HG02840 (cell line): Measurements from ENCODE around the gene LARGE1.
"Not testable (repeated sequence)": the region's sequence is repeated elsewhere in the genome, so short reads cannot be mapped to it uniquely, and the experiment has no call there.

ENCODE experiments used
- ATAC-seq: cut with Tn5 transposase; IDR thresholded peaks from one replicate; pipeline ENCODE4 v1.9.1; 2021; ENCODE audit warnings: mild to moderate bottlenecking, moderate library complexity, moderate number of reproducible peaks; ENCODE audit not compliant: unreplicated experiment, low FRiP score

LARGE1 gene

DNA sequence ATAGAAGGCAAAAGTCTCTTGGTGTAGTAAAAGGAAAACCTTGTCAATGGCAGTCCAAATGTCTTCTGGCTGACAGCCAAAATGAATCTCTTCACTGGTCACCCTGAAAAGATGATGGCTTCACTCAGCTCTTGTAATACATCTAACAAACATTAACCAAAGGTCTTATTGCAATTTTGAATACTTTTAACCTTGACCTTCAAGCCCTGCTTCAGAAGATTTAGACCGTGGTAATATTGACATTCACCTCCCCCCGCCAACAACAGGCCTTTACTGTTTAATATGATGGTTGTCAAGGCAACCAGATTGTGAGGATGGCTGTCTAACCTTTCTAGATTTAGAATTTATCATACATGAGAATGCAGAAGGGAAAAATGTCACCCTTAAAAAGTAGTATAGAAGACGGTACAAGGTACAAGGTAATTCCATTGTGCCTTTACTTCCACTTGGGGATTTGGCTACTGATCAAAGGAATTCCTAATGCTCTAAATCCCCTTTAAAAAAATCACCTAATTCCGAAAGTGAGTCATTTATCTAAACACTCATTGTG lies 342.3 kb downstream of the LARGE1 start:
- ATAC-seq = no peak

DNA sequence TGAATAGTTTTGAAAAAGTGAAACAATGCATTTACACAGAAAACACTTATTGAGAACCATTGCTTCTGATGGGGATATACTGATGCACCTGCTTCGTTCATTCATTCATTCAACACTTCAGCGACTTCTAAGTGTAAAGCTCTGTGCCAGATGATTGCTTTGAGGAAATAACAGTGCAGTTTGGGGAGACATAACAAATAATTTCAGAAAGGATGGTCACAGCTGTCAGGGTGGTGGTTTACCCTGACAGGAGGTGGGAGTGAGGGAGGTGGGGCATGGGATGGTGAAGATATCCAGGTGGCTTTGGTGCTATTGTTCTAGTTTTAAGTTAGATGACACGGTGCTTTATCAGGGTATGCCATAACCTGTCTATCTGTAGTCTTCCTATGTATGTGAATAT lies 344.1 kb downstream of the LARGE1 start:
- no peak for ATAC-seq

DNA sequence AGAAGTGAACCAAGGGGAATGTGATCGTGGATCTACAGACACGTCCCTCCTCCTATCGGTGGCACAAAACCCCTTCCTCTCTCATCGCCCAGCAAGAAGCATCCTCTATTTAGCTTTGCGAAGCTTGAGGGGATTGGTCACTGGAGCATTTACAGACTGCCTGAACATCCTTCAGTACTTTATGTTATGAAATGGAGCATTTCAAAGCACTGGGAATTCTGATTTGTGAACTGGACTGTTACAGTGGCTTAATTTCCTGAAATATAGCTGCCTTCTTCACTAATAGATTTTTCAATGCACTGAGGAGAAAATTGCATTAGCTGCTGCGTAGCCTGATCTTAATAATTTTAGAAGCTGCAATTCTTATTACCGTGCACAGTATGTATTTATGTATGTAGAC lies 344.5 kb downstream of the LARGE1 start:
- ATAC-seq = no peak

DNA sequence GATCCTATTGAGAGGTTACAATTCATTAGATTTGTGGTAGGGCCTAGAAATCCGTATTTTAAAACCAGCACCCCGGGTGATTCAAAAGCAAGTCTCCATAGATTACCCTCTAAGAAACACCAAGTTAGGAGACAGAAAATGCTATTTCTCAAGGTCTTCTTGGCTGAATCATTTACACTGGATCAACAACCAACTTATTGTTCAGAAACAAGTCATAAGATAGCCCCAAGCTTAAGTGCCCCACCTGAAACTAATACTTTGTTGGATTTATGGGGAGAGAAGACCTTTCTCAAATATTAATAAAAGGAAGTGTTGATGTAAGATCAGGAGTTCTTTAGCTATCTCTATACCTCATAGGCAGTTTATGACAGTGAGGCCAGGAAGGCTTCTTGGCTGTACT lies 345.2 kb downstream of the LARGE1 start:
- ATAC-seq = no peak

DNA sequence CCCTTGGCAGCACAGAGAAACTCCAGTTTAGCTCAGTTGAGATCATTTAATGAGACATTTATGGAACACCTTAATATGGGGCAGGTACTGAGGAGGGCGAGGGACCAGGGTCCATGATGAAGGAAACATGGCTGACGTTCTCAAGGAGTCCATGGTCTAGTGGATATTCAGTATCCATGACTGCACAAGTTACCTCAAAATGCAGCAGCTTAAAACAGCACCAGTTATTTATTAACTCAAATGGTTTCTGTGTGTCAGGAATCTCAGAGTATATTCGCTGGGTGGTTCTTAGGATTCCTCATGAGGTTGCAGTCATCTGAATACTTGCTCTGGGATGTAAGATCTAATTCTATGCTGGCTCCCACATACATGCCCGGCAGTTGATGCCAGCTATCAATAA lies 346.8 kb downstream of the LARGE1 start:
- no peak for ATAC-seq

DNA sequence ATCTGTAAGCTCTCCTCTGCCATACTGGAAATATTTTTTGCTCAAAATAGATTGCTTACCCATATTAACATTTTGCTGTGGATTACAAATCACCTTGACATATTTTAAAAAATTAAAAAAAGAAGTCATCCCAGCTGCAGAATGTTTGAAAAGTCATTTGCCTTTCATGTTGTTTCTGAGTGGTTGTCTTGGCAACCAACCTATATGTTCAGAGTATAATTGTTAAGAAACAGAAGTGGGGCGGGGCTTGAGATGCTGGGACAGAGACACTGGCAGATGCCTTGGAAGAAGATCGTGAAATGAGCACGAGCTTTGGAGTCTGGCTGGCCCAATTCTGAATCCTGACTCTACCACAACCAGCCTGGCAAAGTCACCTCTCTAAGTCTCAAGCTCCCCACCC lies 348.2 kb downstream of the LARGE1 start:
- no peak for ATAC-seq

DNA sequence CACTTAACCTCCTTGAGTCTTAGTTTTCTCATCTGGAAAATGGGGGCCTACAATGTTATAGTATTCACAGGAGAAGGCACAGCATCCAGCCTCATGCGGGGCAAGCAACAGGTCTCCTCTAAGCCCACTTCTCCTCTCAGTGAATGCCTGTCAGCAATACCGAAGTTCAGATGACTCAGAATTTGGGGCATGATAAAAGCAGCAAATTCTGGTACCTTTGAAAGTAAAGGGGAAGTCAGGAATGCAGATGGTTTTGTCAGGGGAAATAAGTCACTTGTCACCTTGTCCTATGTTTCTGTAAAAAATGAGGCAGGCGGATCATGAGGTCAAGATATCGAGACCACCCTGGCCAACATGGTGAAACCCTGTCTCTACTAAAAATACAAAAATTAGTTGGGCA lies 350.2 kb downstream of the LARGE1 start:
- ATAC-seq = no peak

DNA sequence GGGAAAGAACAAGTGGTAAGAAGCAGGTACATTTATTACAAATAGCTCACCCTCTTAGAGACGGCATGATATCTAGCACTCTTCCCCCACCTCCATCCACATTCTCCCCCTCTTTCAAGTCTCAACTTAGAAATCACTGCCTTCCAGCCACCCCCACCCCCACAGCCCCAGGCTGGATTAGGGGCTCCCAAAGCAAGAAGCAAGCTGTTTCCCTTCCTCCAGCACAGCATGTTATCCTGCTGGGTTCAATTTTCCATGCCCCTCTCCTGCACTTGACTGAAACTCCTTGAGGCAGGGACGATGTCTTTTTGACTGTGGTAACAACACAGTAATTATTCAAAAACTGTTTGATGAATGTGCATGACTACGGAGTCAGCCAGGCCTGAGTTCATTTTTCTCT lies 350.7 kb downstream of the LARGE1 start:
- ATAC-seq = no peak

DNA sequence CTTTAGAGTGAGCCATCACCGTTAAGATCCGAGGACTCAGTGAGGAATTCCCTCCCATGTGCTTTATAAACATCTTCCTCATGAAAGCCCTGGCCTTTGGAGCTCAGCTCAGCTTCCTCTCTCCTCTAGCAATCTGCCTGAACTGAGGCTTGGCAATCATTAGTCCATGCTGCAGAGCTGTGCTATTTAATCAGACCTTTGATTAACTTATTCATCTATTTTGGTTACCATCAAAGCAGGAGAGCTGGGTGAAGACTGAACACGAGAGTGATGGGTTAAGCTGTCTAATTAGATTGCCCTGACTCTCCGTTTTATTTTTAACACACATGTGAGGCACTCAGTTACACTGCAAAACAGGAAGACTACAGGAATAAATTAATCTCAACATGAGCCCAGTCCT lies 351.3 kb downstream of the LARGE1 start:
- no peak for ATAC-seq

DNA sequence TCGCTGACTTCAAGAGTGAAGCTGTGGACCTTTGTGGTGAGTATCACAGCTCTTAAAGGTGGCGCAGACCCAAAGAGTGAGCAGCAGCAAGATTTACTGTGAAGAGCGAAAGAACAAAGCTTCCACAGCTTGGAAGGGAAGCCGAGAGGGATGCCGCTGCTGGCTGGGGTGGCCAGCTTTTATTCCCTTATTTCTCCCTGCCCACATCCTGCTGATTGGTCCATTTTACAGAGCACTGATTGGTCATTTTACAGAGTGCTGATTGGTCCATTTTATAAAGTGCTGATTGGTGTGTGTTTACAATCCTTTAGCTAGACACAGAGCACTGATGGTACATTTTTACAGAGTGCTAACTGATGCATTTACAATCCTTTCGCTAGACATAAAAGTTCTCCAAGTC lies 353.8 kb downstream of the LARGE1 start:
- not testable (repeated sequence) for ATAC-seq

DNA sequence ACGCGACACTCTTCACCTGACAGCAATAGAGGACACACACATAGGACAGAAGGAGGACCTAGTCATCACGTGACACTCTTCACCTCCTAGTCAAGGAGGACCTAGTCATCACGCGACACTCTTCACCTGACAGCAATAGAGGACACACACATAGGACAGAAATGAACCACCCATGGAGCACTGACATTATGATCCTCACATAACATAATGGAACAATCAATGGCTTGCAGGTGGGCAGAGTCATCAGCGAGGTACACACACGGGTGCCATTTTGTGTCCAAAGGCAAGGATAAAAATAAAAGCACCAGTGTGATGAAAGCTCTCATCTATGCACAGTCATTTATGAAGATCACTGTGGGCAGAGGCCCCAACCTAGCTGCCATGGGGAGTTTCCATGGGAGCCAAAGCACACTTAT lies 354.7 kb downstream of the LARGE1 start:
- no peak for ATAC-seq

DNA sequence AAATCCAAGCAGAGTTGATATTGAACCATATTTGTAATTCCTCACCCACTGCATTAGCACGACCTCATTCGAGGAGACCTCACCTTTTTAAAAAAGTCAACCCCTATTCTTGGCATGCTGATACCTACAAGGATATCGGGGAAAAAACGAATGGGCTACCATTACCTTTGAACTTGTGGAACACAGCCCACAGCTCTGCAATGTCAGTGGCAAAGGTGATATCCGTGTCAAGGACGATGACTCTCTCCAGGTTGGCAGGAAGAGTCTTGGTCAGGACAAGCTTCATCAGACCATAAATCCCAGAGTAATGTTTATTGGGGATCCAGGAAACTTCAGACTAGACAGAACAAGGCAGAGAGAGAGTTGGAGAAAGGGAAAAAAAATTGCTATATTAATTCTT lies 355.6 kb downstream of the LARGE1 start:
- no peak for ATAC-seq

DNA sequence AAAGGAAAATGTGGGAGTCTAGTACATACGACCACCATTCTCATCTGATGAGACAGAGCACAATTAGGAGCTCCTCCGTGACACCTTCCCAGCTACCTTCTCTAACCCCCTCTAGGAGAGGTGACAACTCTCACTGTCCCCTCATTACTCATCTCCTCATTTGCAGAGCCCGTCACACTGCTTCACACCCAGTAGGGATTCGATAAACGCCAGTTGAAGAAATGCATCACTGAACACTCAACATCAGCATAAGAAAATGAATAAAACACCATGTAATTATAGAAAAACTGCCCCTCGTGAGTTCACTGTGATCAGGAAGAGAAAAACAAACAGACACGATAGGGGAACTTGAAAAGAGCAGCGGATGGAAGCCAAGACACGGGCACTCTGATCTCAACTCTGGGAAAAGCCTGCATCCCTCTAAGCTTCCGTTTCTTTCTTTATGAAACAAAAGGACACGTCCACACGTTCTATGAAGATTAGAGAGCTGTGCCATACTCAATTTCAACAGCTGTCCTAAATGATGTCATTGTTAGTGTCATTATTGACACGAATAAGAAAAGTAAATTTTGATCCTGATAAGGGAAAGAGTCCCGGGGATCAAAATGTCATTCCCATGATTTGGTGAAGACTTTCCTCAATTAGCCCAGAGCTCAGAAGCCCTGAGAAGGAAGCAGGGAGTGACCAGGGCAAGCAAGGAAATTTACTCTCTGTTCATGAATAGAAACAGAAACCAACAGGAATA lies 356.9 kb downstream of the LARGE1 start:
- ATAC-seq = no peak

DNA sequence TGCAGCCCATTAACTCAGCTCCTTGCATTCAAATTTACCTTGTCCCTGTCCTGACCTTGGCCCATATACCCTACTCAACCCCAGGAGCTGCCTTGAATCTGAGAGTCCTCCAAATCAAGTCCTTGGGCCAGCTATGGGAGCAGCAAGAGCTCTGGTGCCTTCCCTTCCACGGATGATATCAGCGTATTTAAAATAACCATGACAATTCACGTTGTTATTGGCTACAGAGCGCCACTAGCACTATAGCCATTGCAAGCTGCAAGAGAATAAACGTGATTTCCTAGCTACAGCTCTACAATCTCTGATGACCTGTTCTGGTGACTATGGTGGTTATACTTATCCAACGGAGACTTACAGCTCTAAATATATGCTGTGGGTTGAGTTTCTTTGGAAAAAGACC lies 357.8 kb downstream of the LARGE1 start:
- no peak for ATAC-seq

DNA sequence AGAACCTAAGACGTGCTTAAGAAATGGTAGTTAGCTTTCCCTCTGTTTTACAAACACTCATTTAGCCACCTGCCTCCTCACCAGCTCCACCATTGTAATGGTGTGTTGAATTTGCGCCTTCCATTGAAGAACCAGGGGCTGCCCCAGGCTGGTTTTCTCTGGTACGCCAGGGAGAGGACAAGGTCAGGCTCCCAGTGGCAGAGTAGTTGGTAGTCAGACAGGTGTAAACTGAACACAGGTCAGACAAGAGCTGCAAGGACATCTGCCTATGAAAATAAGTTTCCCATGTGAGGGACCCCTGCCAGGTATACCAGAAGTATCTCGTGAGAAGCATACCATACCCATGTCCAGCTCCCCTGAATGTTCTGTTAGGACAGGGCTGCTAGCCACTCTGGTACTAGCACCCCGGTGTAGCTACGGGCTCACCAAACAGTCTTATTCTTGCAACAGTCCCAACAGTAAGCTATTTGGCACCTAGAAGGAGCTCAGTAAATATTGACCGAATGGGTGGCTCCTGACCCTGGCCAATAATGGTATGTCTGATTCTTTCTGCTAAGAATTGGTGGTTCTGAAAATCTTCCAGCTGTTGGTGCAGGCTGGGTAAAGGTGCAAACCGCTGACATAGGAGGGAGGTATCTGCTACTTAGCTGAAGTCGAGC lies 359.0 kb downstream of the LARGE1 start:
- no peak for ATAC-seq

DNA sequence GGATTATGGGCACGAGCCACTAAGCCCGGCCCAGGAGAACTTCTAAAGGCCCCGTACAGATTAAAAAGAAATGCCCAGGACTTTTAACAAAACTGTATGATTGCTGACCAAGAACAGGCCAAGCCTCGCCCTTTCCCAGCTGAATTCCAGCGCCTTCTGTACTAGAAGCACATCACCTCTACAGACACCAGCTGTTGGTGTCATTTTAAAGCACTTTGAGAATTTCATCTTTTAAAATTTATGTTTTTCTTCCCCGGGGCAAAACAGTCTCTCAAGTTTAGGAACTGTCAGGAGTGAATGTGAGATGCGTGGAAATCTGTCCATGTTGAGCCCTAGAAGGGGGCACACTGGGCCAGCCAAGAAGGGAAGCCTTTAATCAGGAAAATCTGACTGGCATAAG lies 362.4 kb downstream of the LARGE1 start:
- no peak for ATAC-seq

DNA sequence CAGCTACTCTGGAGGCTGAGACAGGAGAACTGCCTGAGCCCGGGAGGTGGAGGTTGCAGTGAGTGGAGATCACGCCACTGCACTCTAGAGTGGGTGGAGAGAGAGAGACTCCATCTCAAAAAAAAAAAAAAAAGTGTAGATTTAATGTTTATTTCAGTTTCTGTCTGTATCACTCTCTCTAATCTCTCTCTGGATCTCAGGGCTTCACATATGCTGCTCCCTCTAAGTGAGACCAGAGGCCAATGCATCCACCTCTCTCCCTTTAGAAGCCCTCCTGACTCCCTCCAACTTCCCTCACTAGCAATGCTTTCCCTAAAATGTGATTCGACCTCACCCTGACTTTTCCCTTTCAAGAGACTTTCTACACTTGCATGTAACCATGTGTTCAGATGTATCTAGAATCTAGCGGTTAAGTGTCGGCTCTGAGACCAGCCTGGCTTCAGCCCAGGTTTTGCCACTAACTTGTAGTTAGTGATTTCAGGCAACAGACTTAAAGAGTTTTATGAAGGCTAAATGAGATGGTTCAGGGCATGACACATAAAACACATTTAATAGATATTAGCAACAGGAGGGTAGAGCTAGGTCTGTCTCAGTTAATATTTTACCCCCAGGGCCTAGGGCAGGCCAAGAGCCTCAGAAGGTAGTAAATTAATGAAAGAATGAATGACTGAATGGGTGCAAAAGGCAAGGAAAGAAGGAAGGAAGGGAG lies 364.3 kb downstream of the LARGE1 start:
- ATAC-seq = no peak

DNA sequence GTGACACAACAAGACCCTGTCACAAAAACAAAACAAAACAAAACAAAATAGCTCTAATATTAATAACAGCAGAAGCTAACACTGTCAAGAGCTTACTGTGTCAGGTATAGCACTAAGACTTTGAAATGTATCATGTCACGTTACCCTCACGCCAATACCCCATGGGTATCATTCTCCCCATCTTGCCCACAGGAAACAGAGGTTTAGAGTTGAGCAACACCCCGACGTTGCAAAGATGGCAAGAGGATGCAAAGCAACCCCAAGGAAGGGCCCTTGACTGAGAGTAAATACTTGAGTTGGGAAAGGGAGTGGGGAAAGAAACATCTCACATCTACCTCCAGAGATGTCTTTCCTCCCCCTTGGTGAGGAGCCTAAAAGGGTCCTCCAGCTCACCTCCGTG lies 366.8 kb downstream of the LARGE1 start:
- no peak for ATAC-seq

DNA sequence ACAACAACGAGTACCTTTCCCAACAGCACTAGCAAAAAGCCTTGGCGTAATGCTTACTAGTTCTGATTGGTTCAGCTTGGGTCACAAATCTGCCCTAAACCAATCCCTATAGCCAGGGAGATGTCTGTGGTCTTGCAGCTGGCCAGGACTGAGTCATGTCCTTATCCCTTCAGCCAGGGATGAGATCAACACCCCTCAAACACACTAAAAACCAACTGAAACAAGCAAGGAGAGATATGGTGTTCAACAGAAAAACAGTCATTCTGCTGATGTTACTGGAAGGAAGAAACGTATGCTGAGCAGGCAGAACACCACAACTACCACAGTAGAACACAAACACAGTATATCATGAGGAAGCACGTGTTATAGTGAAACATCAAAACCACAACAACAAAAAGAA lies 375.6 kb downstream of the LARGE1 start:
- ATAC-seq = no peak

DNA sequence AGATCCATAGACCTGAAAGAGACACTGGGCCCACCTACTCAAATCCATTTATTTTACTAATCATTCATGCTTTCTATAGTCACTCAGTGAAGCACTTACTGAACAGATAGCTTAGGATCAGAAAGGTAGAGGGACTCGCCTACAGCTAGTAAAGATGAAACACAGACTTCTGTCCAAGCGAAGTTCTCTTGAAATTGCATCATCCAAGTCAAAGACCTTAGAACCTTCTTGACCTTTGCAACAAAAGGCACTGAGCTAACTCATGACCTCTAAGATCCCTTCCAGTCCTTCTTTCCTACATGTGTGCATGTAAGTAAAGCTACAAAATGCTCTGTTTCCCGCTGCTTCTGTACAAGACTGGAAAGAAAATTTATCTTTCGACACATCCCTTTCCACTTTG lies 377.6 kb downstream of the LARGE1 start:
- ATAC-seq = no peak

DNA sequence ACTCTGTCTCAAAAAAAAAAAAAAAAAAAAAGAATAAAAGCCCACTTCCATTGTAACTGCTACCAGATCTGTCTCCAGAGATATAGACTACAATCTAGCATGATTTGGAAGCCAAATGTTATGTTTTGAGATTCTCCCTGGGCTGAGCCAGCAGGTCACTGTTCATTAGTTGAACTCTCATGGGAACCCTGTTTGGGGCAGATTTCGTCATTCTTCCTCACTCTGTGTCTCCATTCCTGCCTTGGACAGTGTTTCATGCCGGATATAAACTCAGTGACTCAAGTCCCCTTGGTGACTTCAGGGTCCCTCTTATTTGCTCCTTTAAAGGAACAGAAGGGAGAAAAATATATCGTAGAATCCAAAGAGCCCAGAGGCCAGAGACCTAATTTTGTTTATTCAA lies 378.1 kb downstream of the LARGE1 start:
- ATAC-seq = no peak
